ENCODE measurements around the gene OR5K1. TPM values are rescaled to one million over a fixed set of nuclear protein-coding genes. Genes with fewer than 3 reads are reported as not detected.

The OR5K1 gene
- total and polyA plus RNA-seq, 2 donors (not counting 3 experiments of a cell fraction or from before 2014, with no cell fraction given), result not detected

DNA sequence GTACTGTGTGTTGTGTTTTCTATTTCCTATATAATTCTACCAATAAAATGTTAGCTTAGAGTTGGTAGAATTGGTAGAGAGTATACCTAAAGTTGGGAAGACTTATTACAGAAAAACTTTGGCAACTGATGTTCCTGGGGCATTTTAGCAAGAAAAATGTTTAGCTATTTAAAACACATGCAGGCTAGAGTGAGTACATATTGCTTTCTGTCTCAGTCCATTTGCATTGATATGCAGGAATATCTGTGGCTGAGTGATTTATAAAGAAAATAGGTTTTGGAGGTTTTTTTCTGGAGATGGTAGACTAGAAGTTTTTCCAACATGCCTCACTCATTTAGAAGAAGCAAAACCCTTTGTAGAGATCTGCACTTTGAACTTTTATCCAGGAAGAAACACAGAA, 30.4 kb upstream of the OR5K1 start:
- H3K9me3 ChIP-seq (replicated peaks; ENCODE audit: control insufficient read depth, insufficient read depth, low read length), result no peaks in the 10 kb centered on the region
- CTCF ChIA-PET, result no interaction called here
- no peak overlapping the region for H3K4me3 ChIP-seq (replicated peaks in 1 of 3; ENCODE audit: insufficient read depth in 1 of 3, low read depth in 1 of 3, low read length in 3 of 3)
- FAIRE-seq (no peak), DNase-seq (ENCODE audit: low read depth, low spot score) (no peak)
- no peaks in the 10 kb centered on the region for H3K27me3 ChIP-seq (ENCODE audit: control insufficient read depth in 2 of 2, insufficient read depth in 2 of 2, low read length in 2 of 2)
- no peak overlapping the region for H3K9ac ChIP-seq (replicated peaks; ENCODE audit: extremely low read depth, insufficient read depth, low read length)
- H4K20me1 ChIP-seq (replicated peaks; ENCODE audit: control insufficient read depth, extremely low read depth, insufficient read depth, low read length), result no peaks in the 10 kb centered on the region
- no peaks in the 10 kb centered on the region for H3K36me3 ChIP-seq (ENCODE audit: control insufficient read depth in 2 of 2, extremely low read depth in 1 of 2, insufficient read depth in 2 of 2, low read length in 2 of 2)
- H3K4me2 ChIP-seq (ENCODE audit: insufficient read depth, low read length), result no peak overlapping the region
- intact Hi-C loops (cut with micrococcal nuclease) (no loop called here), dilution Hi-C loops (cut with MboI; ENCODE audit: extremely low pct_ligation_motif_present, low sequenced_read_pairs) (no loop called here)
- BruUV-seq (replicated peaks), result no TSS peak
- no peak overlapping the region for H3K27ac ChIP-seq (ENCODE audit: insufficient read depth, low read depth, low read length)
- no peaks in the 10 kb centered on the region for H3K4me1 ChIP-seq (ENCODE audit: control insufficient read depth, extremely low read depth, insufficient read depth, low read length)
- H3K79me2 ChIP-seq (ENCODE audit: control insufficient read depth, insufficient read depth, low read length), result no peaks in the 10 kb centered on the region
- no peak for TF ChIP-seq GATA2 (IDR thresholded peaks at IDR 0.05; ENCODE audit: insufficient read depth, insufficient read length, low read depth, low read length)
- TF ChIP-seq JUN (IDR thresholded peaks at IDR 0.05; ENCODE audit: borderline replicate concordance, insufficient read depth, insufficient read length, low read depth), result no peak
- TF ChIP-seq, protein P1, sequence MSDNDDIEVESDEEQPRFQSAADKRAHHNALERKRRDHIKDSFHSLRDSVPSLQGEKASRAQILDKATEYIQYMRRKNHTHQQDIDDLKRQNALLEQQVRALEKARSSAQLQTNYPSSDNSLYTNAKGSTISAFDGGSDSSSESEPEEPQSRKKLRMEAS (IDR thresholded peaks at IDR 0.05; ENCODE audit: insufficient read depth, insufficient read length), result no peak
- no peak for TF ChIP-seq FOS (IDR thresholded peaks at IDR 0.05; ENCODE audit: borderline replicate concordance, insufficient read depth, low read length)
- TF ChIP-seq EZH2 (IDR thresholded peaks at IDR 0.05; ENCODE audit: borderline replicate concordance, low read depth, low read length, severe bottlenecking), result no peak
- TF ChIP-seq POLR2AphosphoS5 (IDR thresholded peaks at IDR 0.05; ENCODE audit: insufficient read depth, low read depth, low read length), result no peak
- TF ChIP-seq POLR2A (IDR thresholded peaks at IDR 0.05; ENCODE audit: low read depth, low read length), result no peak
- no peak for TF ChIP-seq CTCF (IDR thresholded peaks at IDR 0.05; ENCODE audit: extremely low read depth in 1 of 2, insufficient read depth in 1 of 2, low read depth in 1 of 2, low read length in 2 of 2)
- no peak for TF ChIP-seq MYC (IDR thresholded peaks at IDR 0.05; ENCODE audit: low read depth, low read length)
- H3K9me1 ChIP-seq (replicated peaks; ENCODE audit: control insufficient read depth, extremely low read depth, insufficient read depth, low read length), result no peaks in the 10 kb centered on the region
- H2AFZ ChIP-seq (ENCODE audit: low read depth, low read length), result no peak overlapping the region
- POLR2A ChIA-PET, result no interaction called here

All from endothelial cell of umbilical vein (primary cell).